IMR-90 (cell line): ENCODE results near the gene TEPSIN. TPM values are rescaled to one million over a fixed set of nuclear protein-coding genes. Genes with fewer than 3 reads are reported as not detected.
A peak's percentile ranks its signal among the peaks of the same experiment; 100 is the strongest.

ENCODE experiments used
- ATAC-seq: fragments of 200-7000 bp; cut with Tn5 transposase; 2 replicates; pipeline ENCODE4 v1.9.1; 2020; ENCODE audit warnings: low read depth, mild to moderate bottlenecking, moderate library complexity
- BruUV-seq: library from RNA; stranded (reverse); fragments of 400-500 nt; replicated peaks from 2 replicates; lab custom pipeline; 2021; lab: Mats Ljungman, UMichigan
- CTCF ChIA-PET: fragments of 300-600 bp; formaldehyde crosslinking; extraction: SDS; loops from one replicate; lab custom pipeline; 2021; ENCODE audit warnings: antibody characterized with exemption; lab: Yijun Ruan, JAX
- POLR2A ChIA-PET: fragments of 300-600 bp; sonication (Branson Sonifier 250); formaldehyde crosslinking; loops from one replicate; lab custom pipeline; 2022; ENCODE audit warnings: antibody characterized with exemption; ENCODE audit not compliant: unreplicated experiment; lab: Charles Lee
- DNase-seq: peaks from one replicate; pipeline ENCODE4 v3.0.0; 2013
- H2AFZ ChIP-seq: replicated peaks from 2 replicates; pipeline ENCODE3; 2013; ENCODE audit warnings: low read length, mild to moderate bottlenecking; ENCODE audit not compliant: poor library complexity
- H2AK5ac ChIP-seq: 2 replicates; pipeline ENCODE4 v1.6.1; 2013; ENCODE audit warnings: low read depth, low read length, inconsistent platforms
- H2AK9ac ChIP-seq: replicated peaks from 2 replicates; pipeline ENCODE3; 2013; ENCODE audit warnings: mild to moderate bottlenecking, low read depth, low read length, moderate library complexity; ENCODE audit not compliant: poor library complexity
- H2BK120ac ChIP-seq: 2 replicates; pipeline ENCODE4 v1.6.1; 2013; ENCODE audit warnings: low read depth, low read length, inconsistent platforms
- H2BK15ac ChIP-seq: 3 replicates; pipeline ENCODE4 v1.6.1; 2013; ENCODE audit warnings: low read depth, low read length, inconsistent platforms
- H2BK20ac ChIP-seq: 2 replicates; pipeline ENCODE4 v1.6.1; 2013; ENCODE audit warnings: low read depth, mild to moderate bottlenecking, inconsistent platforms, low read length, moderate library complexity
- H2BK5ac ChIP-seq: 2 replicates; pipeline ENCODE4 v1.6.1; 2013; ENCODE audit warnings: mild to moderate bottlenecking, low read depth, low read length, inconsistent platforms; ENCODE audit not compliant: poor library complexity, severe bottlenecking
- H3K14ac ChIP-seq: replicated peaks from 2 replicates; pipeline ENCODE4 v1.6.1; 2013; ENCODE audit warnings: low read depth, low read length, inconsistent platforms
- H3K18ac ChIP-seq: 2 replicates; pipeline ENCODE4 v1.6.1; 2013; ENCODE audit warnings: low read depth, low read length, control low read depth
- H3K23ac ChIP-seq: 2 replicates; pipeline ENCODE4 v1.6.1; 2013; ENCODE audit warnings: low read depth, low read length, inconsistent platforms
- H3K27ac ChIP-seq: 2 replicates; pipeline ENCODE4 v1.5.1; 2013; ENCODE audit warnings: mild to moderate bottlenecking, control low read depth, low read length; ENCODE audit not compliant: insufficient read depth
- H3K27me3 ChIP-seq: 2 replicates; pipeline ENCODE4 v1.6.1; 2013; ENCODE audit warnings: low read length; ENCODE audit not compliant: control insufficient read depth, insufficient read depth
- H3K36me3 ChIP-seq: 2 replicates; pipeline ENCODE4 v1.6.1; 2013; ENCODE audit warnings: low read length, mixed read lengths; ENCODE audit not compliant: control insufficient read depth, insufficient read depth
- H3K4ac ChIP-seq: 2 replicates; pipeline ENCODE4 v1.6.1; 2013; ENCODE audit warnings: low read depth, low read length, inconsistent platforms
- H3K4me1 ChIP-seq: 2 replicates; pipeline ENCODE4 v1.6.1; 2013; ENCODE audit warnings: low read length, mixed read lengths; ENCODE audit not compliant: control insufficient read depth, insufficient read depth
- H3K4me2 ChIP-seq: 2 replicates; pipeline ENCODE4 v1.6.1; 2013; ENCODE audit warnings: low read depth, mild to moderate bottlenecking, control low read depth, low read length, moderate library complexity
- H3K4me3 ChIP-seq: 2 replicates; pipeline ENCODE4 v1.5.1; 2013; ENCODE audit warnings: low read depth, mild to moderate bottlenecking, control low read depth, low read length, moderate library complexity; ENCODE audit not compliant: insufficient read depth
- H3K56ac ChIP-seq: 2 replicates; pipeline ENCODE4 v1.6.1; 2013; ENCODE audit warnings: low read length, inconsistent platforms; ENCODE audit not compliant: insufficient read depth; ENCODE audit errors: extremely low read depth
- H3K79me1 ChIP-seq, 2 experiments: 2 replicates each; pipeline ENCODE4 v1.6.1; 2013; ENCODE audit warnings: low read length in 2 of 2, inconsistent platforms in 1 of 2, low read depth in 1 of 2
- H3K9ac ChIP-seq: 2 replicates; pipeline ENCODE4 v1.6.1; 2013; ENCODE audit warnings: low read depth, low read length, control low read depth
- H3K9me1 ChIP-seq: 2 replicates; pipeline ENCODE4 v1.6.1; 2013; ENCODE audit warnings: low read length, inconsistent platforms; ENCODE audit not compliant: insufficient read depth
- H3K9me3 ChIP-seq: 2 replicates; pipeline ENCODE4 v1.6.1; 2013; ENCODE audit warnings: low read length; ENCODE audit not compliant: control insufficient read depth, insufficient read depth
- H4K20me1 ChIP-seq: 2 replicates; pipeline ENCODE4 v1.6.1; 2013; ENCODE audit warnings: low read length, inconsistent platforms; ENCODE audit not compliant: insufficient read depth
- H4K5ac ChIP-seq: 2 replicates; pipeline ENCODE4 v1.6.1; 2013; ENCODE audit warnings: mild to moderate bottlenecking, low read depth, low read length, control low read depth
- H4K8ac ChIP-seq, 2 experiments: 2 replicates each; pipeline ENCODE4 v1.6.1; 2013; ENCODE audit warnings: low read depth in 2 of 2, low read length in 2 of 2, control low read depth in 1 of 2, inconsistent platforms in 1 of 2
- H4K91ac ChIP-seq: 2 replicates; pipeline ENCODE4 v1.6.1; 2013; ENCODE audit warnings: low read depth, low read length, inconsistent platforms; ENCODE audit not compliant: insufficient read depth
- CEBPB ChIP-seq: IDR thresholded peaks from 2 replicates; pipeline ENCODE4 v1.6.1; 2012; ENCODE audit warnings: low read depth, low read length, improper control_type of control experiment
- RAD21 ChIP-seq: IDR thresholded peaks from 2 replicates; pipeline ENCODE4 v1.6.1; 2012; ENCODE audit warnings: low read length, improper control_type of control experiment
- WGBS, 2 experiments: methylation state at CpG; one replicate each; pipeline versions ENCODE4 v1.1.5 to v1.1.7; 2013; ENCODE audit warnings: missing lambda C conversion rate in 2 of 2; ENCODE audit not compliant: insufficient read length in 1 of 2; ENCODE audit errors: extremely low coverage in 2 of 2; 5-methylcytosine and 5-hydroxymethylcytosine counted together
- dilution Hi-C: fragments of 300-500 bp; cut with HindIII; formaldehyde crosslinking; loops from one replicate; pipeline ENCODE4 v1.14.3; 2018; ENCODE audit warnings: low sequenced_read_pairs; ENCODE audit not compliant: unreplicated experiment
- in situ Hi-C: fragments of 300-500 bp; cut with MboI; formaldehyde crosslinking; loops from 3 replicates; pipeline ENCODE4 v1.14.3; 2019; ENCODE audit warnings: low sequenced_read_pairs, inconsistent platforms, mixed read lengths
- intact Hi-C: fragments of 100-400 bp; cut with micrococcal nuclease; formaldehyde crosslinking; loops from 2 replicates; pipeline ENCODE4 v1.10.0; 2022
- polyA plus RNA-seq, 3 experiments: library from polyadenylated mRNA; depleted of rRNA; stranded (reverse); fragments of >200 nt; gene quantifications; 2 replicates each; pipeline ENCODE4 v1.2.3, GENCODE V29; 2012; ENCODE audit warnings: low replicate concordance in 1 of 3
- total RNA-seq: library from RNA; depleted of rRNA; stranded (reverse); fragments of >200 nt; gene quantifications from 2 replicates; pipeline ENCODE4 v1.2.3, GENCODE V29; 2012
- TF ChIP-seq, protein P1 (sequence below): fragments of 150-350 bp; IDR thresholded peaks from 2 replicates; pipeline ENCODE4 v1.6.1; 2016; ENCODE audit warnings: low read depth, mild to moderate bottlenecking, low read length, moderate library complexity, borderline replicate concordance

Gene TEPSIN
- total and polyA plus RNA-seq, 2 of the 4 experiments (the other 2 are of a cell fraction): 3.2 to 28.1 TPM

DNA sequence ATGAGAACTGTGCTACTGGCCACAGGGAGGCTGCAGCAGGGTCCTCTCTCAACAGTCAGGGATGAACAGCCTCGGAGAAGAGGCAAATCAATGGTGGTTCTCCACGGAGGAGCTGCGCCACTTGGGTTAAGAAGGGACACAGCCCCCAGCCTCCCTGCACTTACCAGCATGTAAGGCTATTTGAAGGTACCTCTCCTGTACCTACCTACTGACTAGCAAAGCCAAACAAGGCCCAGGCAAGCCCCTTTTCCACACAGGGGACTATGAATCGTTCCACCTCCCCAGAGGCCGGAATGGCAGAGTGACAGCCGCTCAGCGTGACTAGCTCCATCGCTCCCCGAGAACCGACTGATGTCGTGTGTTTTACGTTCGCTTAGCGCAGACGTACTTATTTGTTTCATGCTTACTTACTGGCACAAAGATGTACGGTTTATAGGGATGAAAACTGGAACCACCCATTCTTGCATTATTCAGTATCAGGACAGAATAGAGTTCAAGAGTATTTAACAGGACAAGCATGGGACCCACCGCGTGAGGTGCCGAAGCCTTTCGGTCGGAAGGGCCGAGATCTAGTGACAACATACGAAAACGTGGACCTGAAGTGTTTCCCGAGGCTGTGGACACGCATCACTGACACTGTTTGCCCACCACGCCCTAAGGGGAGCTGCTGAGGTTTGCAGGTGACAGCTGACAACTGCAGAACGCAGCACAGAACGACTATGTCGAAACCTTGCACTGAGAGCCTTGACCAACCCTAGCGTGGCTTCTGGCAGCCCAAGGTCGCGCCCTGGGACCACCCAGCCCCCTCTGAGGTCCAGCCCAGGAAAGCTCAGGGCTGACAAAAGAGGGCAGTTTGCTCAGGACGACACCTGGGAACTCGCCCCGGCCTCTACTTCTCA lies 1.0 kb downstream of the TEPSIN start:
- H3K27ac ChIP-seq: peak overlapping the region; percentile 48; the same call in 1 of the 2 replicates
- in situ Hi-C loops (no loop called here), dilution Hi-C loops (no loop called here), intact Hi-C loops (no loop called here)
- peaks cover 8% of the 10 kb centered on the region; the same call in 1 of the 2 replicates for H3K9me1 ChIP-seq
- peak overlapping the region; percentile 52; the same call in 1 of the 2 replicates for H3K56ac ChIP-seq
- CTCF ChIA-PET: no interaction called here
- BruUV-seq: no TSS peak
- H3K23ac ChIP-seq: peak overlapping the region; percentile 71; the same call in 1 of the 2 replicates
- H2BK20ac ChIP-seq: no peak overlapping the region
- ATAC-seq (no peak), DNase-seq (no peak)
- no peak overlapping the region for H3K18ac ChIP-seq
- peak overlapping the region; percentile 85 for H3K9ac ChIP-seq
- H2AK5ac ChIP-seq: peak overlapping the region; percentile 90
- peaks cover 34 to 83% of the 10 kb centered on the region in 2 experiments for H3K79me1 ChIP-seq
- H2BK5ac ChIP-seq: no peak overlapping the region
- H4K20me1 ChIP-seq: peaks cover 46% of the 10 kb centered on the region
- H4K91ac ChIP-seq: peak overlapping the region; percentile 43
- peak overlapping the region; percentile 98 for H2AFZ ChIP-seq
- H2AK9ac ChIP-seq: peak overlapping the region; percentile 99
- H3K4me1 ChIP-seq: peaks cover 12% of the 10 kb centered on the region
- H3K14ac ChIP-seq: peak overlapping the region; percentile 64
- no peaks in the 10 kb centered on the region for H3K27me3 ChIP-seq
- 61% methylated on average over 13 of the region's 36 CpGs; no CpG with 5 or more reads in 1 of the 2 experiments for WGBS, 2 experiments
- H3K36me3 ChIP-seq: peaks cover 7% of the 10 kb centered on the region; the same call in 1 of the 2 replicates
- no peak overlapping the region; the same call in 2 of the 3 replicates for H2BK15ac ChIP-seq
- peak overlapping the region in 1 of 2 experiments; percentile 13; a peak in 2 of 4 replicates for H4K8ac ChIP-seq
- POLR2A ChIA-PET: no interaction called here
- H2BK120ac ChIP-seq: no peak overlapping the region
- no peak overlapping the region for H4K5ac ChIP-seq
- TF ChIP-seq, protein P1, sequence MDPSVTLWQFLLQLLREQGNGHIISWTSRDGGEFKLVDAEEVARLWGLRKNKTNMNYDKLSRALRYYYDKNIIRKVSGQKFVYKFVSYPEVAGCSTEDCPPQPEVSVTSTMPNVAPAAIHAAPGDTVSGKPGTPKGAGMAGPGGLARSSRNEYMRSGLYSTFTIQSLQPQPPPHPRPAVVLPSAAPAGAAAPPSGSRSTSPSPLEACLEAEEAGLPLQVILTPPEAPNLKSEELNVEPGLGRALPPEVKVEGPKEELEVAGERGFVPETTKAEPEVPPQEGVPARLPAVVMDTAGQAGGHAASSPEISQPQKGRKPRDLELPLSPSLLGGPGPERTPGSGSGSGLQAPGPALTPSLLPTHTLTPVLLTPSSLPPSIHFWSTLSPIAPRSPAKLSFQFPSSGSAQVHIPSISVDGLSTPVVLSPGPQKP: no peak
- TF ChIP-seq RAD21 (no peak), CEBPB (0 out of 2 replicates have a peak, but pooled peaks have one; percentile 15)
- H3K9me3 ChIP-seq: no peaks in the 10 kb centered on the region
- H3K4me3 ChIP-seq: peak overlapping the region; percentile 91
- peak overlapping the region; percentile 98 for H3K4me2 ChIP-seq
- peak overlapping the region; percentile 29; the same call in 1 of the 2 replicates for H3K4ac ChIP-seq
